Stimulated activated CD8-positive, alpha-beta memory T cell treated with anti-CD3 and anti-CD28 coated beads, Interleukin-7, amount 100 ng/mL, for 1 hour (primary cell): ENCODE data around the gene IHH.

Source experiments
- DNase-seq, 2 donors: peaks; one replicate each; pipeline ENCODE4 v3.0.0-alpha.2; 2020; ENCODE audit warnings: low read depth in 2 of 2

Gene IHH

DNA sequence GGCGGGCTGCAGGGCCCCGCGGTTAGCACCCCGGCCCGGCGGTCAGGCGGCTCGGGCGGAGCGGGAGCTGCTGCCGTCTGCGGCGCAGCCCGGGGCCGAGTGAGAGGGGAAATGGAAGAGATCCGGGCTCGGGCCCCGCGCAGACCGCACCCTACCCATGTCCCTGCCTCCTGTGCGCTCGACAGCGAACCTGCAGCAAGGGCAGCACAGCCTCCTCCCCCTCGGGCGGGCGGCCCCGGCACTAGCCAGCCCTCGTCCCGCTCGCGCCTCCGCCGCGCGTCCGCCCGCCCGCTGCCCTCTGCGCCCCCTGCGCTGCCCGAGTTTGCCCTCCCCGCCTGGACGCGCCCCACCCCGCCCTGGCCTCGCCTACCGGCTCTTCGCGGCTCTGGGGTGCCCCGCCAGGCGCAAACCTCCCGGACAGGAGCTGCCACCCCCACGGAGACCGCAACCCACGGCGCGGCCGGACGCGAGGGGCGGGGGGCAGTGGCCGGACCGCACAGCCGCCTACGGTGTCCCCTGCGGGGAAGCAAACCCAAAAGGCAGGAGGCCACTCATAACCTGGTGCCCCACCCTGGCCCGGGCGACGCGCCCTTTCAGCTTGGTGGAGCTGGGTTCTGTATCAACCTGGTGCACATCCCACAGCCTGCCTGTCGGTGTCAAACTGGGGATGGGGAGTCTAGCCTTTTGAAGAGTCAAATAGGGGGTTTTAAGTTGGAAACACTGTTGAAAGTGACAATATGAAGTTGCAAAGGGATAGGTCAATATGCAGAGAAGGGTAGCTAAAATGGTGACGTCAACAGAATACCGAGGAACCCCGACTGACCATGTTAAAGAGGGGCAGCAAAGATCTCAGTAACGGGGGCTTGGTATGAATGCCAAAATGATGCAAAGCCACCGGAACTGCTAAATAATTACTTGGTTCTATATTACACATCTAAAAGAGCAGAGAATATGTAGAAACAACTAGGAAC, at the start of gene IHH:
TSS of gene IHH (minus strand) at position 101 of the 971 bp plus-strand sequence. CDS start 454 bp downstream, outside the sequence.
- no peak for DNase-seq

DNA sequence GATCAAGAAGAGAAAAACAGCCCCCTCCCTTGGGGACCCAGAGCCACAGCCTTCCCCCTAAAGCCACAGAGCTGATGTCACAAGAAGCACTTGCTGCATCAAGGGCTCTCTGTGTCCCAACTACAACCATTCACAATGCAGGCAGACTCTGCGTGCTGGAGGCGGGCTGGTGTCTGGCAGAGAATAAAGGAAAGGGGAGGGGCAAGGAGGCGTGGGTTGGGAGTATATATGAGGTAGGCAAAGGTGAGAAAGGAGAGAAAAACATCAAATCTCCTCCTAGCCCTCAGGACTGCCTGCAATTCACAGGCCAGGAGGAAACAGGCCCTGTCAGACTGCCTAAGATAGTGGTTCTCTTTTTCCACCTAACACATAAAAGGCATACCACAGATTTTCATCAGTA, 48.8 kb upstream of the IHH start:
- DNase-seq, result no peak

DNA sequence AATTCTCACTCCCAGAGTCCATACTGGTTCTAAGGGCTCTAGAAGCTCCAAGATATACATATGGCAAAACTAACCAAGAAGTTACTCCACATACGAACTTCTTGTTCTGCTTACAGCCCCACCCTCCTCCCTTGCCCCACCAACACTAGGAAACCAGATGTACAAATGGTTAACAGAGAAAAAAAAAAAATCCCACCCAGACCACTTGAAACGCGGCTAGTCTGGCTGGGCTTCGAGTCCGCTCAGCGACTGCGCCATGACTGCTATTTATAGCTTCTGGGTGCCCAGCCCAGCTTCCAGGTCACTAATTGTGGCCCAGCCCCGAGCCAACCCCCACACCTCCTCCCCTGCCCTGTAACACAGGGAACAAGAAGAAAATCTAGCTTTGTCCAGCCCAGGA, 47.0 kb upstream of the IHH start:
- no peak for DNase-seq

DNA sequence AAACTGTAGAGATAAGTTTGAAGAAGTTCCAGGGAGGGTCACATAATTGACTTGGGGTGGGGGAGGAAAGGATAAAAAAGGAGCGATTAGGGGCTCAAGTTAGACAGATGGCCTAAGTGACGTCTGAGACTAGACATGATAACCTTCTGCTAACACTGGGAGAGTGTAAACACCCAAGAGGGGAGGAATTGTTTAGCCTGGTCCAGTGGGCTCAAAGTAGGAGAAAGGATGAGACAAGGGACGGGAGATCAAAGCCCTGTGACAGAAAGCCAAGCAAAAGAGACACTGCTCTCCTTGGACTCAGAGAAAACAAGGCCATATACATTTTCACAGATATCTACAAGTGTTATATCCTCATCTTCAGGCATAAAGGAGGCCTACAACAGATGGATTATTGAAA, 45.5 kb upstream of the IHH start:
- DNase-seq, result no peak

DNA sequence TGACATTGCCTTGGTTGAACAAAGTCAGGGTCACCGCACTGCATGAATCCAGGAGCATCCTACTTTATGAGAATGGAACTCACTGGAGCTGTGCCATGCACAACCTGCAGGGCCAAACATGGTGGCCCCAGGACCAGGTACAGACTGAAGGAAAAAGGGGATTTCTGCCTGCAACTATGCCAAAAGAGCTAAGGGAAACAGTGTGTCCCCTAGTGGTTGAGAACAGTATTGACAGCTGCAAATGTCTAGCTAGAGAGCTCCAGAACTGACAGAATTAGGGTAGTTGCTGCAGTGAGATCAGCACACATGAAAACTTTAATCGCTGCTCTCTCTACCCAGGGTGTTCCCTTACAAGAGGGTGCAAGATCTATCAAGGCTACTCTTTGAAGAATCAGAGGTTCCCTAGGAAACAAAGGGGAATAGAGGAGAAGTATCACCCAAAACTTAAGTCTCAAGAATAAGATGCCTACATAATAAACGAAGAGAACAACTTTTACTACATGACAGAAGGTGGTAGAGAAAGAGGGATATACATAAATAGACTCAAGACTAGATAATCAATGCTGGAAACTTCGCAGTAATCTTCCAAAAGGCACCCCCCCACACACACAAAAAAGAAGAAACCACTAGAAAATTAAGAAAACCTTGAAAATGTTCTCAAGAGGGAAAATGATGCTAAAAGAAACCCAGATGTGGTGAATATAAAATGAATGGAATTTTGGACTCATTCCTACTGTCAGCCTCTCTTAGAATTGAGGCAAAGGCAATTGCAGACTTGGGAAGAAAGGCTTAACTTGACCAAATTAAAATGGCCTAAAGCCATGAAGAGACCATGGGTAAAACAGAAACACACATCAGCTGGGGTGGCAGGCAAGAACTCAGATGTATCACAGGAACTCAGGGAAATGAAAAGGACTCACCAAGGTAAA, 43.6 kb upstream of the IHH start:
- DNase-seq, result no peak

DNA sequence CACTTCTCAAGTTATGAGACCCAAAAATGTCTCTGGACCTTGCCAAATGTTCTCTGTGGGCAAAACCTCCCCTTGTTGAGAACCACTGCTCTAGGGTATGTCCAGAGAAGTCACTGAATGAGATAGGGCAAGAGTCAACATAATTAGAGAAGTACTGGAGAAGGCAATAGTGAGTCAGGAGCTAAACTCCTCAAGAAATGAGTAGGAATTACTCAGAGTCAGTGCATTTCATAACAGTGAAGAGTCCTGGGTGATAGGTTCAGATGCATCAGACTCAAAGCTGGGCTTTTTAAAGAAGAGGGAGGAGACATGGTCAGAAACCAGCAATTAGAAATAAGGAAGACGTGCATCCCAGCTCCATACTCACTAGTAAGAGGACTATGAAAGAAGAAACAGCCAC, 38.6 kb upstream of the IHH start:
- DNase-seq, result no peak

DNA sequence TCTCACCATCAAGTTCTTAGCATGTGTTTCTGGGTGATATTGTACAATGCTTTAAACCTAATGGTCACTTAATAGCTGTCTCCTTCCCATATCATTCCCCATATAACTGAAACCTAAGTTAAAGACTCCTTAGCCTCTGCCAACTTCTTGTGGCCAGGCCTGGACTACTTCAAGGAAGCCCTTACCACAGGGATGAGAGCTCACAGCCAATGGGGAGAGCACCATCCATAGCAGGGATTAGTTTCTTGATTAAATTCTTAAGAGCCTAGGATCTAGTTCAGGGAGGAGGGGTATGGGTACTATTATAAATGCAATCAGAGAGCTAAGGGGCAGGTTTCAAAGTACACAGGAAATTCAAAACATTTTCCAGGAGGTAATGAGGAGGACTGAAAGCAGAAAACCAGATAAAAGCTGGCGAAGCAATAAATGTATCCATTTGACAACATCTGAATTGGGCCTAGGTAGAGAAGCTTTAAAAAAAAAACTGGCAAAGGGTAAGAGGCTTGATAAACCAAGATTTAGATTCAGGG, 34.8 kb upstream of the IHH start:
- DNase-seq, result no peak

DNA sequence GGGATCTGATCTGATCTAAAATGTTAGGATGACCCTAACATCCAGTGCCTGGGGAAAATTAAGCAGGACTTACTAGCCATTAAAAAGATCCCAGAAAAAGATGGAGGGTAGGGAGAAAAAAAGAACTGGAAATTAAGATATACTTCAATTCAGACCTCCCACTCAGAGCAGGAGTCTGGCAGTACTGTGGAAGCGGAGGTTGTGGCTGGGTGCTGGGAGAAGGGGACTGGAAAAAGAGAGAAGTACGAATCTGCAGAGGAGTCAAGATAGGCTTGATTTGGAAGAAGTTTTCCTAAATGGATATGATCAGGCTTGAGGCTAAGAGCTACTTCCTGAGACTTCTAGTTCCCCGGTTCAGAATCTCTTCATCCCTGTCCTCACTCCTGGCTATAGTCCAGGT, 33.5 kb upstream of the IHH start:
- no peak for DNase-seq

DNA sequence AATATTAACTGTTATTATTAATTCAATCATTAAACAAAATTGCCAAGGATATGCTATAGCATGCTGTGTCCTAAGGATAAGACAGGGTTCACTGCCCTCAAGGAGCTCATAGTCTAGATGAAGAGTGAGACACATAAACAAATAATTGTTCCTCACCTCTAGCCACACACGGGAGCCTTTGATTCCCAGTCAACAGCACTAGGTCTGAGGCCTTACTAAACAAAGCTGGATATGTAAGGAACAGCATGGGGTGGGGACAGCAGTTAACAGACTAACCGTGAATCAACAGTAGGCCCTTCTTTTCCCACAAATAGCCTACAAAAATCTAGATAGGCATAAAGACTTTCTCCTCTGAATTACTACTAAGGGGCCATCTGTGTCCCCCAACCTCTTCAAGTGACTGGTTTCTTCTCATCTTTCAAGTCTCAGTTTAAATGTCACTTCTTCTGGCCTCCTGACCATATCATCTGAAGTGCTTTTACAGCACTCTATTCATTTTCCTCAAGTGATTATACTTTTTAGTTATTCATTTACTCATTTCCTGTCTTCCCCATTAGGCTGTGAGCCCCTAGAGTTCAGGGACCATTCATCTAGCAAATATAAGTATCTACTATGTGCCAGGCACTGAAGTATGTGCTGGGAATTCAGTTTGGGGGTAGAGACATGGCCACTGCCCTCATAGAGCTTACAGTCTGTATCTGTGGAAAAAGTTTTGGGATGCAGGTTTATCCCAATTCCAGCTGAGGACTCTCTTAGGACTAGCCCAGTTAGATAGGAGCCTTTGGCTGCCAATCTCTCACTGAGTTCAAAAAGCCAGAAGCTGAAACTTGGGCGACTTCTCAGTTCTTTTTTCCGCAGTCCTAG, 29.9 kb upstream of the IHH start:
- DNase-seq, result no peak

DNA sequence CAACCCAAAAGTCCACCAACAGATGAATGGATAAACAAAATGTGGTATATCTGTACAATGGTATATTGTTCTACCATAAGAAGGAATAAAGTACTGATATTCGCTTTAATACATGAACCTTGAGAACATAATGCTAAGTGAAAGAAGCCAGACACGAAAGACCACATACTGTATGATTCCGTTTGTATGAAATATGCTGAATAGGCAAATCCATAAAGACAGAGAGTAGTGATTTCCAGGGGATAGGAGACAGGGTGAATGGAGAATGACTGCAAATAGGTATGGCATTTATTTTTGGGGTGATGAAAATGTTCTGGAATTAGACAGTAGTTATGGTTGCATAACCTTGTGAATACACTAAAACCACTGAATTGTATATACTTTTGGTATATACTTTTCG, 28.6 kb upstream of the IHH start:
- DNase-seq, result no peak

DNA sequence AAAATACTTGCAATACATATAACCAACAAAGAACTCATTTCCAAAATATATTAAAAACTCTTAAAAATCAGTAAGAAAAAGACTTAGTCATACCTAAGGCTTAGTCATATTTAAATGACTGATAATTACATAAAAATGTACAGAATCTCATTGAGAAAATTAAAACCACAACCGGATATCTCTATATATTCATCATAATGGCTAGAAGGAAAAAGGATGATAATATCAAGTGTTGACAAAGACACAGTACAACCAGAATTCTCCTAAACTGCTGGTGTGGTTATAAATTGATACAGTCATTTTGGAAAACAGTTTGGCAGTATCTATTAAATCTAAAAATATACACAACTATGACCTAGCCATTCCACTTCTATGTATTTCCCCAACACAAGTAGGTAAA, 27.1 kb upstream of the IHH start:
- DNase-seq, result no peak

DNA sequence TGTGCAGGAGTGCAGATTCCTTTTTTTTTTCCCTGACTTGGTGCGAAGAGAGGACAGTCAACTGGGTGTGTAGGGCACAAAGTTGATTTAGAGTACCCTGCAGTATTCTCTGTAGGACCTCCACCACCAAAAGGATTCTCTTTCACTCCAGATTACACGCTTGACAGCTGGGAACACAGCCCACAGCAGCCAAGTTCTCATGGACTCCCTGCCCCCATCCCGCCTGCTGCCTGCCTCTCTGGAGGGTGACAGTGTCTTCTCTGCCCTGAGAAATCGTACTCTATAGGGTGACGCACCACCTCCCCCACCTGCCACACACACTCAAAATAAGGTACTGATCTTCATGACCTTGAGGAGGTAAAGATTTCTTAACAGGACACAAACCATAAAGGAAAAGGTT, 26.6 kb upstream of the IHH start:
- DNase-seq, result no peak

DNA sequence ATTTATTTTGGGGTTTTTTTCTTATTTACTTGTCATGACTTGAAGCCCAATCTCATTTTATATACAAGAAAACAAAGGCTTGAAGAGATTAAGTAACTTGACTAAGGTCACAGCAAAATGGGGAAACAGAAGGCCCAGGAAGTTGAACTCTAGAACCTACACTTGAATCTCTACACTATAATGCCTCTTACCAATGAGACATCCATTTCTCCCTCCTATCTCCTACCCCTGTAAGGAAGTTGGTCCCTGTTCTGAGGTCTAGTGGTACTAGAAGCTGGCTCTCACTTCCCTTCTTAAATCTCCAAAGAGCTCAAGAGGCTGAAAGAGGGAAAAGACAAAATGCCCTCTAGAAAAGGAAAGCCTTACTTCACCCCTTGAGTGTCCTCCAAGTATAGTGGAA, 25.5 kb upstream of the IHH start:
- no peak for DNase-seq

DNA sequence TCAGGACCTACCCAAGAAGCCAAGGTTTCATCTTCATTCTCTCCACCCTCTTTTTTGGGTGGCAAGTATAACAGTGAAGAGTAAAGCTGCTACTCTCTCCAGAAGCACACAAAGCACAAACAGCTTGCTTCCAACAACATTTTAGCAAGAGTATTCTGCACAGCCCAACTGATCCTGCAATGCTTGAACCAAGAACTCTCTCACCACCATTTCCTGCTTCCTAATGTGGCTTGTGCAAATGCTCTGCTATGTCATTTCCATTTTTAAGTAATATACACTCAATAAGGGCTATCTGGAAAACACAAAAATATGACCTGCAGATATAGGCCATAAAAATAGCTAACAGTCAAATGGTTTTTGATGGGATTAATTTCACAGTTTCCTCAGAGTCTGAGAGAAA, 24.1 kb upstream of the IHH start:
- DNase-seq, result no peak

DNA sequence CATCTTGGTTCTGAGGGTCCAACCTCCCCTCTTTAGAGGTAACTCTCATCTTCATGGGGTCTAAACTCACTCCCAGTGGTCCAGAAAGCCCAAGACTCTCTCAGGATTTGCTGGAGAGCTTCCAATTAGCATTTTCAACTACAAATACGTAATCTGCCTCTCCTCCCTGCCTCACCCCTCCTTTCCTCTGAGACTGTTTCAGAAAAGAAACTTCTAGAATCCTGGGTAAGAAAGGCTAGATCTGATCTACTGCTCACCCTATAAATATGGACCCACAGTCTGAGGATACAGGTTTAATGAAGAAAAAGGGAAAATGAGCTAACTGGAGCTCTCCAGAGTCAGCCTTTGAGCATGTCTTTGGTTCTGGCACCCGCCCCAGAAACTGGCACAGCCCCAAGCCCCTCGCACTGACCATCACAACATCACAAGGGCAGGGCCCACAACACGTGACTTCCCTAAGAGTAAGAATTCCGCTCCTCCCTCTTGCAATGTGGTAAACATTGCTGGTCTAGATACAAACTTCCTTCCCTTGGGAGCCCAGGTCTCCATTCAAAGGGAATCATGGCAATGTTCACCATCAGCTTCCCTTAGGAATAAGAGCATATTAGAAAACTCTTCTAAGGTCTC, 21.7 kb upstream of the IHH start:
- DNase-seq, result no peak

DNA sequence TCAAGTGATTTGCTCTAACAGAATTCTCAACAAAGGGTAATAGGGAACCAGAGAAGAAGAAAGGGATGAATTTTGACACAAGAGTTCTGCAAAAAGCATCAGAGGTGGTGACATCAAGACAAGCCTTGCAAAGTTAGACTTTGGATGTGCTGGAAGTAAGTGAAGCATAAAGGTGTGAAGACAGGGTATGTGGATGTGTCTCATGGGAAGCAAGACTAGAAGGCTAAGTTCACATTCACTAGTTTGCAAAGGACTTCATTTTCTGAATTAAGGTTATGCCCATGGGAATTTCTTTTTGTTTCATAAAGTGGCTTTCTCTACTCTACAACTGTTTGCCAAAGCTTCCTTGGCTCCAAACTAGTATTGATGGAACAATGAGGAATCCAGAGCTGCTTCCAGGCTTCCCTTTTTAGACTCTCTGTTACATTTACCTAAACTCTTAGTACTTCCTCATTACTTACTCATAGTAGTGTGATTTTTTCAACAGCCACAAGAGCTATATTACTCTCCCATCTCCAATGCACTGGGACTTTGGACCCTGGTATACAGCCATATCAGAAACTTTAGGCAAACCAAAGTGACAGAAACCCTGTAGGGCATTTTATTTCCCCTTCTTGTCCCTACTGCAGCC, 21.1 kb upstream of the IHH start:
- no peak for DNase-seq

DNA sequence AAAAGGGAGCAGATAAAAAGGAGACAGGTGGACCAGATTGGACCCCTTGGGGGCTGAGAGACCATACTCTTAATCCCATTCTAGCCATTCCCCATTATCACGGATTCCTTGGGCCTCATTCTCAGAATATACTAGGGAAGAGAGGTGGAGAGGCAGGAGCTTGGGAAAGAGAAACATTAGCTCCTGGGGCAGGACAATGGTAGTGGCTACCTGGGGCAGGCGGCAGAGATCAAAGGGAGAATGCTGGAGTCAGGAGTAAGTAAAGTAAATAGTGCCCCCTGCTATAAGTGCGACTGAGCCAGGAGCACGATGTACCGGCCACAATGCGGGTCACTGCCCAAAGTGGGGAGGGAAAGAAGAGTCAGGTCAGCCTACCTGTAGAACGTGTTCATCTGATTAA, 20.4 kb upstream of the IHH start:
- no peak for DNase-seq

DNA sequence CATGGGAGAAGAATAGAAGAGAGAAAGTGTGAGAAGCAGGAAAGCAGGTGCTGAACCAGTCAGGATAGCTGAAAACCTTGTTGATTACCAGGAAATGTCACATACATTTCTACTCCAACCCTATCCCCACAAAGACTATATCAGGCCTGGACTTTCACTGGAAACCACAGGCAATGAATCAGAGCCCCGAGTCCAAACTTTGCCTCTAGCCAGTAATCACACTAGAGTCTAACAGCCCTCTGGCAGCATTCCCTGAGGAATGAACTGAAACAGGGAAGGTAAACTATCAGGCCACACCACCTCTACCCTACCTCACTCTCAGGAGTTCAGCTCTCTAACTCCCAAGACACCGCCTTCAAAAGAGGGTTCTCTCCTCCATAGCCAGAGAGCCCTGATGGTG, 18.7 kb upstream of the IHH start:
- no peak for DNase-seq

DNA sequence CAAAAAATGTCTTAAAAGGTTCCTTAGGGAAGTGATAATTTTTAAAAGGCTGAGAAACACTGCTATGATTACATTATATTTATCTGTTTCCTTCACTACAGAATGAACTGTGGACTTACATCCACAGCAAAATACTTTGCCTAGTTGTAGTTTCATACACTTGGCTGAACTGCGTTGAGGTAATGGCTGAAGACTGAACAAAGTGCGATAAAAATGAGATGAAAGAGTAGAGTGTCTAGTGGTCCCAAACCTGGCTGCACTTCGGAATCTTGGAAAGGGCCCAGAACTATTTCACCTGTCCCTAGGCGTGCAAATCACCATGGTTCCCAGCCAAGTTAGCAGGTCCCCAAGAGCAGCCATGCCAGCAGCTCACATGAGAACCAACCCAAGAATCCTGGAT, 18.2 kb upstream of the IHH start:
- DNase-seq, result no peak

DNA sequence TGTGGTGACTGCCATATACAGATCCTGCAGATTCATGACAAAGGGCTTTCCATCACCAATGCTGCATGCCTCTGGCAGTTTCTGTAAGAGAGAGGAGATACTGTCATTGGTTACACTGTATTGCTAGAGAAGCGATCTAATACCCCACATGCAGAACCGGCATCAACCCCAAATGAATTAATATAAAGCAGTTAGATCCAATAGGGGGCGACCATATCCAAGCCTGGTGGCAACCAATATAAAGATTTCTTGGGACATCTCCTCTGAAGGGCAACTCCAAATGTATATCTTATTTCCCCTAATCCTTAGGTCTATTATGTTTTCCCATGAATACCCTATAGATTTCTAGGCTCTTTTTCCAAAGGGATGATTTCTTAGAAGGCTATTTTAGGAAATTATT, 17.4 kb upstream of the IHH start:
- DNase-seq, result no peak

DNA sequence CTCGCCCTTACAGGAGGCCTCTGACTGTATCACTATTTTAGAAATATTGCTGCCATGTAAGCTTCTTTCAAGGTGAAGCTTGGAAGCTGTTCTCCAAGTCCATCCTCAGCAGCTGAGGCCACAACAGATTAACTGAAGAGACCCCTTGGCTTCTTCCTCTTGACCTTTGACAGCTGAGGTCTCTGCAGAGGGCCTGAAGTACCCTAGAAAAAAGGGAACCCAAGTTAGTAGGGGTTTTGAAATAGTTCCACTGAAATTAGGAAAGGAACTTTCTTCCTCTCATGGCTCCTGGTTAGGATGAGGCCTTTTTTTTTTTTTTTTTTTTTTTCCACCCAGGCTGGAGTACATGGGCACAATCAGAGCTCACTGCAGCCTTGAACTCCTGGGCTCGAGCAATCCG, 15.5 kb upstream of the IHH start:
- no peak for DNase-seq
